ENCODE measurements around the gene NTRK2. TPM values are rescaled to one million over a fixed set of nuclear protein-coding genes. Genes with fewer than 3 reads are reported as not detected.

Gene NTRK2
- total RNA-seq, 3 donors from 2014 or later: 1.7 to 3.5 (median 2.5) TPM

- no peaks in the 10 kb centered on the region for H3K36me3 ChIP-seq (ENCODE audit: low read depth)
- intact Hi-C loops (cut with DNase I, micrococcal nuclease): no loop called here
- DNase-seq: no peak
- no peak for ATAC-seq
- no peaks in the 10 kb centered on the region for H3K4me1 ChIP-seq (ENCODE audit: low read depth)
- TF ChIP-seq CTCF (IDR thresholded peaks at IDR 0.05): no peak
- no peak overlapping the region for H3K4me3 ChIP-seq
- no peaks in the 10 kb centered on the region for H3K9me3 ChIP-seq
Observed at GRCh38 chr9:84858364-84858763, 188.8 kb downstream of the NTRK2 start.

- Histone ChIP-seq H3K9me3 (no peaks in the 10 kb centered on the region), H3K4me3 (no peak overlapping the region), H3K36me3 (ENCODE audit: low read depth) (no peaks in the 10 kb centered on the region), H3K4me1 (ENCODE audit: low read depth) (no peaks in the 10 kb centered on the region)
- DNase-seq: no peak
- no peak for TF ChIP-seq CTCF (IDR thresholded peaks at IDR 0.05)
- intact Hi-C loops (cut with DNase I, micrococcal nuclease): no loop called here
- ATAC-seq: no peak
Observed at GRCh38 chr9:84860249-84861115, 191.0 kb downstream of the NTRK2 start.

- no peak for TF ChIP-seq CTCF (IDR thresholded peaks at IDR 0.05)
- DNase-seq (no peak), ATAC-seq (no peak)
- H3K36me3 ChIP-seq (ENCODE audit: low read depth): no peaks in the 10 kb centered on the region
- H3K9me3 ChIP-seq: no peaks in the 10 kb centered on the region
- intact Hi-C loops (cut with DNase I, micrococcal nuclease): no loop called here
- no peaks in the 10 kb centered on the region for H3K4me1 ChIP-seq (ENCODE audit: low read depth)
- no peak overlapping the region for H3K4me3 ChIP-seq
Observed at GRCh38 chr9:84861455-84861854, 191.9 kb downstream of the NTRK2 start.

GRCh38 chr9:84862308-84862707 lies 192.8 kb downstream of the NTRK2 start:
- DNase-seq (no peak), ATAC-seq (no peak)
- H3K4me3 ChIP-seq: no peak overlapping the region
- TF ChIP-seq CTCF (IDR thresholded peaks at IDR 0.05): no peak
- no peaks in the 10 kb centered on the region for H3K36me3 ChIP-seq (ENCODE audit: low read depth)
- H3K9me3 ChIP-seq: no peaks in the 10 kb centered on the region
- intact Hi-C loops (cut with DNase I, micrococcal nuclease): no loop called here
- H3K4me1 ChIP-seq (ENCODE audit: low read depth): no peaks in the 10 kb centered on the region

GRCh38 chr9:84862810-84863287 lies 193.3 kb downstream of the NTRK2 start:
- peak; percentile 82 for ATAC-seq
- intact Hi-C loops (cut with DNase I, micrococcal nuclease): no loop called here
- no peaks in the 10 kb centered on the region for H3K36me3 ChIP-seq (ENCODE audit: low read depth)
- H3K9me3 ChIP-seq: no peaks in the 10 kb centered on the region
- no peak overlapping the region for H3K4me3 ChIP-seq
- no peaks in the 10 kb centered on the region for H3K4me1 ChIP-seq (ENCODE audit: low read depth)
- no peak for TF ChIP-seq CTCF (IDR thresholded peaks at IDR 0.05)
- DNase-seq: peak in 1 of 3 donors; percentile 26

Measured in mucosa of descending colon (tissue), 3 donors.